NCI-H748 (cell line): Measurements from ENCODE around the gene PNLIPRP1.

ENCODE experiments used
- DNase-seq: peaks from one replicate; lab custom pipeline; 2025; ENCODE audit not compliant: unreplicated experiment; lab: John Stamatoyannopoulos, UW

The PNLIPRP1 gene

GRCh38 chr10:116598329-116598728 is 7.6 kb downstream of the PNLIPRP1 start:
- no peak for DNase-seq

- DNase-seq, result no peak
These were observed 9.2 kb downstream of the PNLIPRP1 start for GRCh38 chr10:116599991-116600390.

GRCh38 chr10:116602648-116603400 is 12.1 kb downstream of the PNLIPRP1 start:
- no peak for DNase-seq

- DNase-seq, result no peak
These were observed 15.3 kb downstream of the PNLIPRP1 start for GRCh38 chr10:116606061-116606483.

GRCh38 chr10:116607336-116607735 is 16.6 kb downstream of the PNLIPRP1 start:
- DNase-seq, result no peak

- no peak for DNase-seq
These were observed 18.2 kb downstream of the PNLIPRP1 start for GRCh38 chr10:116608686-116609594.

GRCh38 chr10:116610443-116611152 is 19.8 kb downstream of the PNLIPRP1 start:
- DNase-seq, result no peak

GRCh38 chr10:116611153-116611545 is 20.4 kb downstream of the PNLIPRP1 start:
- no peak for DNase-seq

GRCh38 chr10:116612107-116612769 is 21.5 kb downstream of the PNLIPRP1 start:
- no peak for DNase-seq

GRCh38 chr10:116613471-116613870 is 22.7 kb downstream of the PNLIPRP1 start:
- DNase-seq, result no peak

- DNase-seq, result no peak
These were observed 24.0 kb downstream of the PNLIPRP1 start for GRCh38 chr10:116614796-116615195.

- DNase-seq, result no peak
These were observed 24.5 kb downstream of the PNLIPRP1 start for GRCh38 chr10:116615199-116615776.

- no peak for DNase-seq
These were observed 30.0 kb downstream of the PNLIPRP1 start, which contains the start of gene PNLIPRP2 for GRCh38 chr10:116620423-116621400. Gene PNLIPRP2 (plus strand): TSS chr10:116620953.

- DNase-seq, result no peak
These were observed 30.7 kb downstream of the PNLIPRP1 start for GRCh38 chr10:116621476-116621875.

- no peak for DNase-seq
These were observed 31.3 kb downstream of the PNLIPRP1 start for GRCh38 chr10:116621934-116622655.

GRCh38 chr10:116625845-116626244 is 35.1 kb downstream of the PNLIPRP1 start:
- DNase-seq, result no peak

GRCh38 chr10:116626815-116627214 is 36.1 kb downstream of the PNLIPRP1 start:
- DNase-seq, result no peak

- DNase-seq, result no peak
These were observed 36.7 kb downstream of the PNLIPRP1 start for GRCh38 chr10:116627386-116627933.
